ENCODE measurements around the gene FARP1.
A peak's percentile ranks its signal among the peaks of the same experiment; 100 is the strongest.

FARP1 gene

GRCh38 chr13:98110749-98111148, 32.1 kb upstream of the FARP1 start:
- DNase-seq (ENCODE audit: low read depth) = no peak
- H3K4me3 ChIP-seq (replicated peaks; ENCODE audit: low read depth, low read length) = no peak overlapping the region

GRCh38 chr13:98111168-98112098, 31.5 kb upstream of the FARP1 start:
- TF ChIP-seq CTCF (IDR thresholded peaks at IDR 0.05; ENCODE audit: low read length, missing control alignments) = no peak
- no peak overlapping the region for H3K4me3 ChIP-seq (replicated peaks; ENCODE audit: low read depth, low read length)
- DNase-seq (ENCODE audit: low read depth) = no peak

More at GRCh38 chr13:98110749-98111148, 32.1 kb upstream of the FARP1 start:
- TF ChIP-seq CTCF (IDR thresholded peaks at IDR 0.05; ENCODE audit: low read length, missing control alignments) = no peak

GRCh38 chr13:98112456-98112855, 30.4 kb upstream of the FARP1 start:
- DNase-seq (ENCODE audit: low read depth) = no peak
- no peak for TF ChIP-seq CTCF (IDR thresholded peaks at IDR 0.05; ENCODE audit: low read length, missing control alignments)
- no peak overlapping the region for H3K4me3 ChIP-seq (replicated peaks; ENCODE audit: low read depth, low read length)

DNA sequence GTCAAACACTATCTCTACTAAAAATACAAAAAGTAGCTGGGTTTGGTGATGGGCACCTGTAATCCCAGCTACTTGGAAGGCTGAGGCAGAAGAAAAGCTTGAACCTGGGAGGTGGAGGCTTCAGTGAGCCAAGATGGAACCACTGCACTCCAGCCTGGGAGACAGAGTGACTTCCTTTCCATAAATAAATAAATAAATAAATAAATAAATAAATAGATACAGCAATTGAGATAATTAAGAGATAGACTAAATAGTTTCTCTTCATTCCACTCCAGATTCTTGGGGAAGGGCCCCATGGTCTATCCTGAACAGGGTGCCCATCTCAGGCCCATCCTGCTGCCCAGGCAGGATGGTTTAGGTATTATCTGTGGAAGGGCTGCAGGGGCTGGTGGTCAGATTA, 24.0 kb upstream of the FARP1 start:
- TF ChIP-seq CTCF (IDR thresholded peaks at IDR 0.05; ENCODE audit: low read length, missing control alignments) = no peak
- no peak for DNase-seq (ENCODE audit: low read depth)
- no peak overlapping the region for H3K4me3 ChIP-seq (replicated peaks; ENCODE audit: low read depth, low read length)

DNA sequence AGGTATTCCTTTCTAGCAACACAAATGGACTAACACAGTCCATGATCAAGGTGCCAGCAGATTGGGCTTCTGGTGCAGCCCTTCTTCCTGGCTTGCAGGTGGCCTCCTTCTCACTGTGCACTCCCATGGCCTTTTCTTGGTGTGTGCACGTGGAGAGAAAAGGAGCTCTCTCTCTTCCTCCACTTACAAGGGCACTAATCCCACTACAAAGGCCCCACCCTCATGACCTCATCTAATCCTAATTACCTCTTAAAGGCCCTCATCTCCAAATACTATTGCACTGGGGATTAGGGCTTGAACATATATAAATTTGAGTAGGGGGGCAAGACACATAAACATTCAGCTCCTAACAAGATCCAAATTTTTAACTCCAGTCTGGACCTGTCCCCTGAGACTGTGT, 19.7 kb upstream of the FARP1 start:
- H3K4me3 ChIP-seq (replicated peaks; ENCODE audit: low read depth, low read length) = no peak overlapping the region
- TF ChIP-seq CTCF (IDR thresholded peaks at IDR 0.05; ENCODE audit: low read length, missing control alignments) = no peak
- DNase-seq (ENCODE audit: low read depth) = no peak

- peak; percentile 23 for DNase-seq (ENCODE audit: low read depth)
- H3K4me3 ChIP-seq (replicated peaks; ENCODE audit: low read depth, low read length) = no peak overlapping the region
These were observed 13.7 kb upstream of the FARP1 start for GRCh38 chr13:98129059-98129746.

More at GRCh38 chr13:98129059-98129746, 13.7 kb upstream of the FARP1 start:
- TF ChIP-seq CTCF (IDR thresholded peaks at IDR 0.05; ENCODE audit: low read length, missing control alignments) = no peak
